Gastroesophageal sphincter (tissue), 4 donors: ENCODE measurements around the gene MIPOL1. TPM values are rescaled to one million over a fixed set of nuclear protein-coding genes. Genes with fewer than 3 reads are reported as not detected.

ENCODE experiments used
- ATAC-seq: fragments of 150-250 bp; one replicate; pipeline ENCODE4 v1.9.1; 2016; ENCODE audit warnings: mild to moderate bottlenecking, moderate library complexity
- H3K27ac ChIP-seq, 4 donors: fragments of 200-600 bp; sonication (generic) in 3 of 4; 1 replicate in 3 of 4; 2 replicates in 1 of 4; pipeline ENCODE4 v1.5.1; 2016 to 2019
- H3K27me3 ChIP-seq: fragments of 200-600 bp; sonication (generic); one replicate; pipeline ENCODE4 v1.5.1; 2019
- H3K36me3 ChIP-seq, 2 donors: fragments of 200-600 bp; sonication (generic); one replicate each; pipeline ENCODE4 v1.5.1; 2019; ENCODE audit warnings: control low read depth in 1 of 2
- H3K4me1 ChIP-seq, 3 donors: fragments of 200-600 bp; sonication (generic); 1 replicate in 2 of 3; 2 replicates in 1 of 3; pipeline ENCODE4 v1.5.1; 2016 to 2019; ENCODE audit warnings: control low read depth in 2 of 3
- H3K4me3 ChIP-seq, 2 donors: fragments of 200-600 bp; sonication (generic); one replicate each; pipeline ENCODE4 v1.5.1; 2019; ENCODE audit warnings: mild to moderate bottlenecking in 1 of 2, moderate library complexity in 1 of 2
- H3K9me3 ChIP-seq, 3 donors: fragments of 200-600 bp; sonication (generic); one replicate each; pipeline ENCODE4 v1.5.1; 2017 to 2019; ENCODE audit warnings: control low read depth in 2 of 3
- CTCF ChIP-seq, 4 experiments: fragments of 200-600 bp in 2 of 4; fragments of 450-650 bp in 2 of 4; sonication (generic) in 1 of 4; IDR thresholded peaks; one replicate each; pipeline ENCODE4 v1.5.1; 2017 to 2019; ENCODE audit warnings: antibody characterized with exemption in 4 of 4, mild to moderate bottlenecking in 2 of 4, moderate library complexity in 2 of 4
- EP300 ChIP-seq: sonication (generic); formaldehyde crosslinking; IDR thresholded peaks from one replicate; pipeline ENCODE4 v1.6.1; 2017; ENCODE audit warnings: antibody characterized with exemption, mild to moderate bottlenecking
- POLR2A ChIP-seq, 2 donors: fragments of 450-650 bp; IDR thresholded peaks; one replicate each; pipeline ENCODE4 v1.6.1; 2017; ENCODE audit warnings: antibody characterized with exemption in 2 of 2, mild to moderate bottlenecking in 2 of 2, moderate library complexity in 1 of 2
- POLR2AphosphoS5 ChIP-seq: sonication (generic); formaldehyde crosslinking; IDR thresholded peaks from one replicate; pipeline ENCODE4 v1.6.1; 2017; ENCODE audit warnings: antibody characterized with exemption
- WGBS, 2 donors: methylation state at CpG; one replicate each; pipeline ENCODE4 v1.1.5; 2018; ENCODE audit warnings: low coverage in 1 of 2; 5-methylcytosine and 5-hydroxymethylcytosine counted together
- total RNA-seq, 4 donors: library from RNA; depleted of rRNA; stranded (reverse); fragments of >200 nt; gene quantifications; one replicate each; pipeline ENCODE4 v1.1.0, GENCODE V29; 2016

The MIPOL1 gene
- total RNA-seq, 4 donors from 2014 or later: 10.6 to 32.8 (median 19.4) TPM

GRCh38 chr14:37170237-37170636, 27.5 kb upstream of the MIPOL1 start:
- H3K9me3 ChIP-seq: no peaks in the 10 kb centered on the region

GRCh38 chr14:37170993-37171392, 26.7 kb upstream of the MIPOL1 start:
- H3K27me3 ChIP-seq: no peaks in the 10 kb centered on the region
- peaks cover 0 to 27% (median 4%) of the 10 kb centered on the region in 3 donors for H3K4me1 ChIP-seq
- no peaks in the 10 kb centered on the region for H3K36me3 ChIP-seq
- no peak overlapping the region for H3K4me3 ChIP-seq
- no peak overlapping the region for H3K27ac ChIP-seq
- ATAC-seq: no peak
- no peak for TF ChIP-seq EP300
- H3K9me3 ChIP-seq: no peaks in the 10 kb centered on the region
- WGBS, 2 donors: 69 to 74% methylated on average over 7 to 9 of the region's 10 CpGs

More at GRCh38 chr14:37170237-37170636, 27.5 kb upstream of the MIPOL1 start:
- Histone ChIP-seq H3K27me3 (no peaks in the 10 kb centered on the region), H3K27ac (no peak overlapping the region), H3K36me3 (no peaks in the 10 kb centered on the region), H3K4me3 (no peak overlapping the region), H3K4me1 (peaks cover 0 to 27% (median 4%) of the 10 kb centered on the region in 3 donors)
- no peak for ATAC-seq
- no peak for TF ChIP-seq POLR2AphosphoS5
- TF ChIP-seq CTCF (IDR thresholded peaks at IDR 0.05): no peak
- TF ChIP-seq EP300: no peak
- TF ChIP-seq POLR2A (IDR thresholded peaks at IDR 0.05): no peak
- 90 to 93% methylated on average over 3 to 6 of the region's 8 CpGs for WGBS, 2 donors

GRCh38 chr14:37171678-37172023, 26.1 kb upstream of the MIPOL1 start:
- peak overlapping the region; percentile 80 to 83 for H3K4me3 ChIP-seq
- H3K27me3 ChIP-seq: no peaks in the 10 kb centered on the region
- peak overlapping the region; percentile 57 to 94 (median 91) for H3K27ac ChIP-seq
- H3K9me3 ChIP-seq: no peaks in the 10 kb centered on the region
- no peaks in the 10 kb centered on the region for H3K36me3 ChIP-seq
- ATAC-seq: peak; percentile 10
- H3K4me1 ChIP-seq: peaks cover 0 to 27% (median 4%) of the 10 kb centered on the region in 3 donors
- WGBS, 2 donors: 0 to 4% methylated on average over 2 to 6 of the region's 6 CpGs
- TF ChIP-seq CTCF (IDR thresholded peaks at IDR 0.05) (no peak), POLR2AphosphoS5 (no peak), POLR2A (IDR thresholded peaks at IDR 0.05) (no peak), EP300 (no peak)

GRCh38 chr14:37172024-37172869, 25.5 kb upstream of the MIPOL1 start, which contains the start of gene SLC25A21:
Gene SLC25A21, minus strand, starts transcription at chr14:37172606.
- TF ChIP-seq POLR2AphosphoS5: peak; percentile 43
- TF ChIP-seq POLR2A (IDR thresholded peaks at IDR 0.05): peak; percentile 30 to 36
- TF ChIP-seq CTCF (IDR thresholded peaks at IDR 0.05): peak in 2 of 4 experiments; percentile 11 to 43
- TF ChIP-seq EP300: no peak
- Histone ChIP-seq H3K27ac (peak within 1 kb of the TSS; percentile 57 to 94 (median 91)), H3K4me1 (peaks cover 0 to 27% (median 4%) of the 10 kb centered on the region in 3 donors), H3K4me3 (peak within 1 kb of the TSS; percentile 80 to 83), H3K36me3 (no peaks in the 10 kb centered on the region), H3K27me3 (no peaks in the 10 kb centered on the region), H3K9me3 (no peaks in the 10 kb centered on the region)
- 0% methylated on average over 10 of the region's 66 CpGs; no CpG with 5 or more reads in 1 of the 2 donors for WGBS, 2 donors
- ATAC-seq: peak; percentile 85

GRCh38 chr14:37172936-37173614, 24.7 kb upstream of the MIPOL1 start:
- no peaks in the 10 kb centered on the region for H3K9me3 ChIP-seq
- no peak for TF ChIP-seq POLR2A (IDR thresholded peaks at IDR 0.05)
- no peak for TF ChIP-seq EP300
- no peak for TF ChIP-seq POLR2AphosphoS5
- no peak for TF ChIP-seq CTCF (IDR thresholded peaks at IDR 0.05)
- WGBS, 2 donors: 41 to 58% methylated on average over 5 of the region's 5 CpGs
- no peaks in the 10 kb centered on the region for H3K27me3 ChIP-seq
- peak overlapping the region; percentile 80 to 83 for H3K4me3 ChIP-seq
- peaks cover 0 to 27% (median 4%) of the 10 kb centered on the region in 3 donors for H3K4me1 ChIP-seq
- peak overlapping the region in 3 of 4 donors; percentile 91 to 94 (median 91) for H3K27ac ChIP-seq
- no peak for ATAC-seq
- no peaks in the 10 kb centered on the region for H3K36me3 ChIP-seq
